ENCODE measurements around the gene LDLRAP1. TPM values are rescaled to one million over a fixed set of nuclear protein-coding genes. Genes with fewer than 3 reads are reported as not detected.
"Not testable (repeated sequence)": the region's sequence is repeated elsewhere in the genome, so short reads cannot be mapped to it uniquely, and the experiment has no call there.

LDLRAP1 gene
- total RNA-seq, 1 donor from 2014 or later = 23.5 TPM

- H3K27me3 Mint-ChIP-seq (ENCODE audit: low read depth) = peaks cover 8% of the 10 kb centered on the region
- peaks cover 4% of the 10 kb centered on the region for H3K36me3 Mint-ChIP-seq (ENCODE audit: low read depth)
- H3K4me1 Mint-ChIP-seq (ENCODE audit: low read depth) = peaks cover 7% of the 10 kb centered on the region
- TF ChIP-seq CTCF (IDR thresholded peaks at IDR 0.05) = peak; percentile 43
- no peaks in the 10 kb centered on the region for H3K9me3 Mint-ChIP-seq (ENCODE audit: low read depth)
- no peak for DNase-seq (ENCODE audit: low spot score)
- no peak overlapping the region for H3K27ac Mint-ChIP-seq (ENCODE audit: unreplicated experiment)
- no peak overlapping the region for H3K4me3 Mint-ChIP-seq (ENCODE audit: unreplicated experiment)
Measured at GRCh38 chr1:25590096-25590824, 46.9 kb downstream of the LDLRAP1 start.

GRCh38 chr1:25593861-25594260 is 50.5 kb downstream of the LDLRAP1 start:
- Mint-ChIP-seq H3K4me3 (ENCODE audit: unreplicated experiment) (no peak overlapping the region), H3K4me1 (ENCODE audit: low read depth) (peaks cover 7% of the 10 kb centered on the region), H3K27ac (ENCODE audit: unreplicated experiment) (no peak overlapping the region), H3K9me3 (ENCODE audit: low read depth) (peaks cover 4% of the 10 kb centered on the region), H3K36me3 (ENCODE audit: low read depth) (peaks cover 5% of the 10 kb centered on the region), H3K27me3 (ENCODE audit: low read depth) (peaks cover 10% of the 10 kb centered on the region)
- no peak for TF ChIP-seq CTCF (IDR thresholded peaks at IDR 0.05)
- no peak for DNase-seq (ENCODE audit: low spot score)

- peaks cover 8% of the 10 kb centered on the region for H3K36me3 Mint-ChIP-seq (ENCODE audit: low read depth)
- peaks cover 12% of the 10 kb centered on the region for H3K27me3 Mint-ChIP-seq (ENCODE audit: low read depth)
- TF ChIP-seq CTCF (IDR thresholded peaks at IDR 0.05) = no peak
Measured at GRCh38 chr1:25594971-25595370, 51.6 kb downstream of the LDLRAP1 start.

GRCh38 chr1:25596641-25597040 is 53.2 kb downstream of the LDLRAP1 start:
- peaks cover 12% of the 10 kb centered on the region for H3K27me3 Mint-ChIP-seq (ENCODE audit: low read depth)
- H3K4me1 Mint-ChIP-seq (ENCODE audit: low read depth); H3K4me3 Mint-ChIP-seq (ENCODE audit: unreplicated experiment); H3K27ac Mint-ChIP-seq (ENCODE audit: unreplicated experiment); H3K9me3 Mint-ChIP-seq (ENCODE audit: low read depth); H3K36me3 Mint-ChIP-seq (ENCODE audit: low read depth); DNase-seq (ENCODE audit: low spot score): not testable (repeated sequence)

More at GRCh38 chr1:25594971-25595370, 51.6 kb downstream of the LDLRAP1 start:
- Mint-ChIP-seq H3K4me1 (ENCODE audit: low read depth) (peaks cover 7% of the 10 kb centered on the region), H3K9me3 (ENCODE audit: low read depth) (peaks cover 7% of the 10 kb centered on the region), H3K4me3 (ENCODE audit: unreplicated experiment) (no peak overlapping the region), H3K27ac (ENCODE audit: unreplicated experiment) (no peak overlapping the region)
- no peak for DNase-seq (ENCODE audit: low spot score)

- no peaks in the 10 kb centered on the region for H3K4me1 Mint-ChIP-seq (ENCODE audit: low read depth)
- no peak overlapping the region for H3K4me3 Mint-ChIP-seq (ENCODE audit: unreplicated experiment)
- H3K9me3 Mint-ChIP-seq (ENCODE audit: low read depth) = peaks cover 7% of the 10 kb centered on the region
- peaks cover 10% of the 10 kb centered on the region for H3K27me3 Mint-ChIP-seq (ENCODE audit: low read depth)
- H3K36me3 Mint-ChIP-seq (ENCODE audit: low read depth) = peaks cover 8% of the 10 kb centered on the region
- no peak for DNase-seq (ENCODE audit: low spot score)
- TF ChIP-seq CTCF (IDR thresholded peaks at IDR 0.05) = no peak
- no peak overlapping the region for H3K27ac Mint-ChIP-seq (ENCODE audit: unreplicated experiment)
Measured at GRCh38 chr1:25598879-25599278, 55.5 kb downstream of the LDLRAP1 start.

Measured in chondrocyte (in vitro differentiated cells).